ENCODE measurements around the gene DUSP22.

The DUSP22 gene

GRCh38 chr6:353642-354614 lies 61.6 kb downstream of the DUSP22 start:
- no peak for DNase-seq

GRCh38 chr6:354631-355280 lies 62.5 kb downstream of the DUSP22 start:
- DNase-seq, result no peak

- DNase-seq, result no peak
These were observed 63.3 kb downstream of the DUSP22 start for GRCh38 chr6:355373-356208.

- DNase-seq, result no peak
These were observed 64.6 kb downstream of the DUSP22 start for GRCh38 chr6:356828-357251.

GRCh38 chr6:357261-357790 lies 65.0 kb downstream of the DUSP22 start:
- DNase-seq, result no peak

- DNase-seq, result no peak
These were observed 65.6 kb downstream of the DUSP22 start for GRCh38 chr6:357791-358341.

GRCh38 chr6:358432-358831 lies 66.1 kb downstream of the DUSP22 start:
- no peak for DNase-seq

GRCh38 chr6:358847-359246 lies 66.6 kb downstream of the DUSP22 start:
- DNase-seq, result no peak

GRCh38 chr6:359261-360035 lies 67.2 kb downstream of the DUSP22 start:
- DNase-seq, result no peak

- no peak for DNase-seq
These were observed 68.1 kb downstream of the DUSP22 start for GRCh38 chr6:360349-360748.

GRCh38 chr6:360764-361373 lies 68.6 kb downstream of the DUSP22 start:
- no peak for DNase-seq

GRCh38 chr6:361411-362132 lies 69.3 kb downstream of the DUSP22 start:
- DNase-seq, result no peak

GRCh38 chr6:362231-362923 lies 70.1 kb downstream of the DUSP22 start:
- DNase-seq, result no peak

GRCh38 chr6:362924-363249 lies 70.6 kb downstream of the DUSP22 start:
- no peak for DNase-seq

GRCh38 chr6:363291-363690 lies 71.0 kb downstream of the DUSP22 start:
- DNase-seq, result no peak

- no peak for DNase-seq
These were observed 71.6 kb downstream of the DUSP22 start for GRCh38 chr6:363909-364308.

- DNase-seq, result no peak
These were observed 72.6 kb downstream of the DUSP22 start for GRCh38 chr6:364609-365540.

GRCh38 chr6:365835-366234 lies 73.5 kb downstream of the DUSP22 start:
- DNase-seq, result no peak

Data from NCI-H69 (cell line).